IPS-NIHi7 (cell line): ENCODE data around the gene SH3GL1.

Experiments
- DNase-seq: peaks from one replicate; pipeline ENCODE4 v3.0.0; 2012; ENCODE audit warnings: mixed read lengths; ENCODE audit errors: extremely low spot score

The SH3GL1 gene

GRCh38 chr19:4431808-4432674, 31.7 kb upstream of the SH3GL1 start:
- no peak for DNase-seq

DNA sequence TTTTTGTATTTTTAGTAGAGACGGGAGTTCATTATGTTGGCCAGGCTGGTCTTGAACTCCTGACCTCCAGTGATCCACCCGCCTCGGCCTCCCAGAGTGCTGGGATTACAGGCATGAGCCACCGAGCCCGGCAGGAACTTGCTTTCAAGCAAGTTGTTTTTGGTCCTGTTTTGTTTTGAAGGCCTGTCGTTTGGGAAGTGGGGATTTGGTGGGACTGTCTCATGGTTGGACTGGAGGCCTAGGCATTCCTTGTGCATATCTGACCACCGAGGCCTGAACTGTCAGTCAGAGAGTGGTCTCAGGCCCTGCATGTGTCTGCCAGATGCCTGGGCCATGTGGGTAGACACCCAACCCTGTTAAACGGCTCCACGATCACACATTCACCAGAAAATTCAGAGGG, 30.9 kb upstream of the SH3GL1 start:
- DNase-seq: no peak

DNA sequence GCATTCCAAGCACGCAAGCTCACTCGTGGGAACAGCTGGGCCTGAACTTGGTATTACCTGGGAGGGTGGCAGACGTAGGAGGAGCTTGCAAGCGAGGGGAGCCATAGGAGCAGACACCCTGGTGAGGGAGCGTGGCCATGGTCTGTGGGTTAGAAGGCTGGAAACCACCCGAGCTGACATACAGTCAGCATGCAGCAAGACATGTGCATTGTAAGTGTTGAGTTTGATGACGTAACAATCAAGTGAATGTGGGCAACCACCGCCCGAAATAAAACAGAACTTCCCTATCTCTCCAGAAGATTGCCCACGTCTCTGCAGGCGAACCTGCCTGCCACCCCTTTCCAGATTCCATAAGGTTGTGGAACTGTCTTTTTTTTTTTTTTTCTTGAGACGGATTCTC, 30.4 kb upstream of the SH3GL1 start:
- DNase-seq: no peak

DNA sequence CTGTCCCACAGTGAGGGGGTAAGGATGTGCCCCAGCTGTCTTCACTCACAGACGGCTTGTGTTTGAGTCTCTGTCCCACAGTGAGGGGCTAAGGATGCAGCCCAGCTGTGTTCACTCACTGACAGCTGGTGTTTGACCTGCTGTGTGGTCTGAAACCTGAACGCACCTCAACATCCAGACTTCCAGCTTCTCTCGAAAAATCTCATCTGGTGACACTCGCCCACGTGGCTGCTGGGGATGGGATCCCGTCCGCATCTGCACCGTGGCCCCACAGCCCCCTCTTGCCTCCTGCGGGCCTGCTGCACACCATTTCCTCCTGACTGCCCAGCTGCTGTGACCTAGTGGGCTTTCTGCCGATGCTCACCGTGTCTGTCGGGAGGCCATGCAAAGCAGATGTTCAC, 29.4 kb upstream of the SH3GL1 start:
- DNase-seq: no peak

GRCh38 chr19:4429256-4429655, 28.9 kb upstream of the SH3GL1 start:
- DNase-seq: no peak

DNA sequence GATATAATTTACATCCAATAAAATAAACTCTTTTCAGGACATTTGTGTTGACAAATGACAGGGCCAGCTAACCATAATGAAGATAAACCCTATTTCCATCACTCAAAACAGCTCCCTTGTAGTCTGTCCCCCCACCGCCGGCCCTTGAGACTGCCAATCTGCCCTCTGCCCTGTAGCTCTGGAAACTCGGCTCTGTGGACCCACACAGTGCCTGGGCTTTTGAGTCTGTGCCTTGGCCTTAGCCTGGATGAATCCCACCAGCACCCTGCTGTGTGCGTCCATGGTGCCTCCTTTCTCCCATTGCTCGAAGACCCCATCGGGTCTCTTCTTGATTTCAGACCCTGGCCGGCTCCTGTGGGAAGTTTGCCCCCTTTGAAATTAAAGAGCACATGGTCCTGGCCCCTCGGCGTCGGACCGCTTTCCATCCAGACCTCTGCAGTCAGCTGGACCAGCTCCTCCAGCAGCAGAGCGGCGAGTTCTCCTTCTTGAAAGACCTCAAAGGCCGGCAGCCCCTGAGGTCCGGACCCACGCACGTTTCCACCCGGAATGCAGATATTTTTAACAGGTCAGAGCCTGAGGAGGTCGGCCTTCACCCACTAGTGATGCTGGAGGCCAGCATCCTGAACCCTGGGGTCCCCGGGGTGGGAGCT, 28.1 kb upstream of the SH3GL1 start:
- no peak for DNase-seq

- no peak for DNase-seq
Measured at GRCh38 chr19:4425537-4425936, 25.2 kb upstream of the SH3GL1 start.

DNA sequence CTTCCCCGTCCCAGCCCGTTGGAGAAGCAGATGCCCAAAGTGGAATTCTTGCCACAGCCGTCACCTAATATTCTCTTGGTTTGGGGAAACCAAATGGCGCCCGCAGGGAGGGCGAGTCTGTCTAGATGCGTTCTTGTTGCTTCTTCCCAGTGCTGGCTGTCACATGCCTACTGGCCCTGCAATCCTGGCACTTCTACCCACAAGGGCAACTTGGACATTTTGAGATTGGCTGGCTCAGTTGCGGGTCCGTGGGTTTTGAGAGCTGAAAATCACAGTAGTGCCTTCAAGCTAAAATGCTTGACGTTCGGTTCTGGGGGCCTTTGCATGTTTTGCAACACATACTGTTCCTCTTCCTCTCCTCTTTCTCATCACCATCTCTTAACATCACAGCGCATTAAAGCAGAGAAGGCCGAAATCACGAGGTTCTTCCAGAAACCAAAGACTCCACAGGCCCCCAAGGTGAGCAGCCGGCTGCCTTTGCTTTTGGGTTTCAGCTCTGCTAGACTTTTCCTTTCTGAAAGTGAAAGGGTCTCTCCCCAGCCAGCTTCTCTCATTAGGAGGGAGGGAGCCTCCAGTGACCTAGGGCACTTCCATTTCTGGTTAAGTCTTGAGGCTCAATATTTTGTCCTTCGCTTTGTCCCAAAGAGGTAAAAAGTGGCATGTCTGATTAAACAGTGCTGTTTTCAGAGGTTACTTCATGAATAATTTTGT, 23.2 kb upstream of the SH3GL1 start:
- DNase-seq: no peak

- DNase-seq: no peak
Measured at GRCh38 chr19:4416268-4416667, 15.9 kb upstream of the SH3GL1 start.

DNA sequence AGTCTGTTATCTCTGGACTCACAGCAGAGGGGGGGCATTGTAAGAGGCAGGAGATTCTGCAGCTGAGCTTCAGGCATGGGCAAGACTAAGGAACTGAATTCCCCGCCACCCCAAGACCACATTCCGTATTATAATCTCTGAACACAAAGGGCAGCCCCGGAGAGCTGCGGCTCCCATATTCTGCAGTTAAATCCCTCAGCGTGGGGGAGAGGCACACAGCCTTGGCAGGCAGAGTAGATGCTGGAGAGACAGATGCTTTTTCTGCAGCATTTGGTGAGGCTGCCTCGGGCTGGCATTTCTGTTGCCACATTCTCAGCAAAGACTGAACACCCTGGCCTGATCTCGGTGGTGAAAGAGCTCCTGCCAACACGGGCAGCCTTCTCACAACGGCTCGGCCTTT, 15.0 kb upstream of the SH3GL1 start:
- no peak for DNase-seq

DNA sequence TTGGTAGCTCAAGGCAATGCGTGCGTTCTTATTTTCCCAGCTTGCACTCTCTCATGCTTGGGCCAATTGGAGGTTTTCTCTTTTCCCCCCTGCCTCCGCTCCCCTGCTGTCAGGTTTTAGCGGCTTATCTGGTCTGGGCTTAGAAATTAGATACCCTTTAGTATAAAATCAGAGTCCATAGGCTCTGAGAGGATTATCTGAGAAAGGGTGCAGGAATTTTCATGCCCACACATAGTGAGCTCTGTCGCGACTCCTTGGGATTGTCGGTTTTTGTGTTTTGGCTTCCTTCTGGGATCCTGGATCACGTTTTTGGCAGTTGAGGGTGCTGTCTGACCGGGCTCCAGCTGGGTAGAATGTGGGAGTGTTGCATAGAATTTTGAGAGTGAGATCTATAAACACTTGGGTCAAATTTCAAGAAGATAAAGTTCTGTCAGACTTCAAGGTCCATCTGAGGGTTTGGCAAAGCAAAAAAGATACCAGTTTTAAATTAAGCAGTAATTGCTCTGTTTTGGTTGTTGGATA, 14.5 kb upstream of the SH3GL1 start:
- DNase-seq: no peak

DNA sequence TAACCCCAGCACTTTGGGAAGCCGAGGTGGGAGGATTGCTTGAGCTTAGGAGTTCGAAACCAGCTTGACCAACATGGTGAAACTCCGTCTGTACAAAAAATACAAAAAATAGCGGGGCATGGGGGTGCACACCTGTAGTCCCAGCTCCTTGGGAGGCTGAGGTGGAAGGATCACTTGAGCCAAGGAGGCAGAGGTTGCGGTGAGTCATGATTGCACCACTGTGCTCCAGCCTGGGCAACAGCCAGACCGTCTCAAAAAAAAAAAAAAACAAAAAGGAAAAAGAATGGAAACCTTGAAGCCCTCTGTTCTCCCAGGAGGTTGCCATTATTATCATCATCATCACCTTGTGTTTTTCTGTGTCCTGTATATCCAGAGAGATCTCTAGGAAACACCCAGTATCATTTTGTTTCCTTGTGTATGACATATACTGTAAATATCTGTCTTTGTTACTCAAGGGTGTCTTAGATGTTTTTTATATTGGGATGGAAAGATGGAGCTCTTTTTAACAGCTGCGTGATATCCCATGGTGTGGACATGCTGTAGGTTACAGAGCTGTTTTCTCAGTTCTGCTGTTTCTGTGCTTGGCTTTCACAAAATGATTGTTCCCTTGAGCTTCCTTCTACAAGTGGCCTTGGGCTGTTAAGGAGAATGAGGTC, 13.9 kb upstream of the SH3GL1 start:
- DNase-seq: no peak

- no peak for DNase-seq
Measured at GRCh38 chr19:4413588-4413987, 13.2 kb upstream of the SH3GL1 start.

GRCh38 chr19:4409123-4409933, 9.0 kb upstream of the SH3GL1 start:
- DNase-seq: peak; percentile 67

DNA sequence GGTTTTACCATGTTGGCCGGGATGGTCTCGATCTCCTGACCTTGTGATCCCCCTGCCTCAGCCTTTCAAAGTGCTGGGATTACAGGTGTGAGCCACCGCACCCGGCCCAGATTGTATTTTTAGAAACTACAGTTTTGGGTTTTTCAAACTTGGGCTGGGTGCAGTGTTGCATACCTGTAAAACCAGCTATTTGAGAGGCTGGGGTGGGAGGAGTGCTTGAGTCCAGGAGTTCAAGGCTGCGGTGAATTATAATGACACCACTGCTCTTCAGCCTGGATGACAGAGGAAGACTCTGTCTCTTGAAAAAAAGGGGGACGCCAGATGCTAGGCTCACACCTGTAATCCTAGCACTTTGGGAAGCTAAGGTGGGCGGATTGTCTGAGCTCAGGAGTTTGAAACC, 6.3 kb upstream of the SH3GL1 start:
- DNase-seq: no peak

DNA sequence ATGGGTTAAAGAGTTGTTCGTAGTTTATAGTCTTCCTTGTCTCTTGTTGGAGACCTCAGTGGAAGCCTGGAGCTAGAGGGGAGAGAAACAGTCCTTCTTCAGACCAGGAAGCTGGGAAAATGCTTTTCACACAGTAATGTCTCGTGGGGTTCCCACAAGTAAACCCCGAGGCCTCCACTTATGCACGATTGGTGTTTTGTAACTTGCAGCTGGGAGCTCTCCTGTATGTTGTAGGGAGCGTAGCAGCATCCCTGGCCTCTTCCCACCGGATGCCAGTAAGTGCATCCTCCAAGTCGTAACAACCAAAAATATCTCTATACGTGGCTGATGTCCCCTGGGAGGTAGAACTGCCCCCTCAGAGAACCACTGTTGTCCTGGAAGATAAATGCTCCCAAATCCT, 5.6 kb upstream of the SH3GL1 start:
- no peak for DNase-seq

- DNase-seq: no peak
Measured at GRCh38 chr19:4403005-4403761, 2.8 kb upstream of the SH3GL1 start.

DNA sequence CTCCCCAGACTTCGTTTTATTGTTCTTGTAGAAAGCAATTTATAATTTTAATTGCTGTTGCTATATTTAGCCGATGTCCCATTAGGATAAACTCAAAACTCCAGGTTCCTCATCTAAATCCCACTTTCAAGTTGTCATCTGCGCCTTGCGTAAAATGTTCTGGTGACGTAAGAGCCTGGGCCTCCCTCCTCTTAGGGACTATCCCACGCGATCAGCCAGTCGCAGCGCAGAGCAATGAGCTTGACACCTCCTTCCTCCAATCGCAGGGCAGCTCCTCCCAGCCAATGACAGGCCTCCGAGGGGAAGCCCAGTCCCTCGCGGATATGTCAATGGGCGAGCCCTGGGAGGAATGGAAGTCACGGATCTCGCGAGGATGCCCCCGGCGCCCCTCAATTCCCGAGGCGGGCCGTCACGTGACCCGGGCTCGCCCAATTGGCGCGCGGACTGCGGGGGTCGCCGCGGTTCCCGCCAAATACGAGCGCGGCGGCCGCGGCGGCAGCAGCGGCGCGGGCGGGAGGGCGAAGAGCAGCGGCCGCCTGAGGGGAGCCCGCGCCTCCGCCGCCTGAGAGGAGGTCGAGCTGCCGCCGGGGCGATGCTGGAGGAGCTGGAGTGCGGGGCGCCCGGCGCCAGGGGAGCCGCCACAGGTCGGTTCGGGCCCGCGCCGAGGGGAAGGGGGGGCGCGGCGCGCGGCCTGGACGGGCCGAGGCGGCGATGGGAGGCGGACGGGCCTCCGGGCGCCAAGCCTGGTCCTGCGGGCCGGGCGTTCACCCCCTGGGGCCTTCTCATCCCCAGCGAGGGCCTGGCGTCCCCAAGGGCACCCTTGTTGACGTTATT, 2.0 kb upstream of the SH3GL1 start, which contains the start of gene CHAF1A:
TSS of gene CHAF1A (plus strand) at position 470 of the 834 bp plus-strand sequence. CDS start at position 593, 123 bp downstream.
- peak; percentile 99 for DNase-seq

GRCh38 chr19:4401769-4402170, 1.4 kb upstream of the SH3GL1 start:
- no peak for DNase-seq
